Osteoblast (primary cell): ENCODE results near the gene TMEM38B. TPM values are rescaled to one million over a fixed set of nuclear protein-coding genes. Genes with fewer than 3 reads are reported as not detected.

Source experiments
- DNase-seq: peaks from one replicate; pipeline ENCODE4 v3.0.0; 2011; ENCODE audit warnings: low spot score, mixed read lengths; ENCODE audit not compliant: insufficient read length; ENCODE audit errors: missing footprints
- H2AFZ ChIP-seq: 2 replicates; pipeline ENCODE4 v1.6.0; 2011; ENCODE audit warnings: mild to moderate bottlenecking, low read length
- H3K27ac ChIP-seq: 2 replicates; pipeline ENCODE4 v1.5.1; 2011; ENCODE audit warnings: mild to moderate bottlenecking, low read depth, low read length, moderate library complexity
- H3K27me3 ChIP-seq: 2 replicates; pipeline ENCODE4 v1.6.0; 2012; ENCODE audit warnings: mild to moderate bottlenecking, control low read depth, inconsistent platforms, low read length, moderate library complexity; ENCODE audit not compliant: insufficient read depth
- H3K36me3 ChIP-seq: 2 replicates; pipeline ENCODE4 v1.5.1; 2011; ENCODE audit warnings: mild to moderate bottlenecking, low read length, control low read depth, moderate library complexity; ENCODE audit not compliant: insufficient read depth
- H3K4me1 ChIP-seq: 2 replicates; pipeline ENCODE4 v1.5.1; 2011; ENCODE audit warnings: mild to moderate bottlenecking, low read length, control low read depth, moderate library complexity; ENCODE audit not compliant: insufficient read depth
- H3K4me2 ChIP-seq: 2 replicates; pipeline ENCODE4 v1.6.0; 2011; ENCODE audit warnings: mild to moderate bottlenecking, low read length; ENCODE audit not compliant: insufficient read depth
- H3K4me3 ChIP-seq: fragments of 200-600 bp; sonication (generic); 3 replicates; pipeline ENCODE4 v1.5.1; 2012; ENCODE audit warnings: mild to moderate bottlenecking, low read length, inconsistent platforms; ENCODE audit not compliant: insufficient read depth
- H3K79me2 ChIP-seq: 2 replicates; pipeline ENCODE4 v1.6.0; 2012; ENCODE audit warnings: mild to moderate bottlenecking, low read length, control low read depth, inconsistent platforms; ENCODE audit not compliant: insufficient read depth
- H3K9me3 ChIP-seq: 2 replicates; pipeline ENCODE4 v1.5.1; 2011; ENCODE audit warnings: low read depth, low read length, control low read depth
- H4K20me1 ChIP-seq: 2 replicates; pipeline ENCODE4 v1.6.0; 2012; ENCODE audit warnings: mild to moderate bottlenecking, low read length, control low read depth; ENCODE audit not compliant: insufficient read depth
- CTCF ChIP-seq: IDR thresholded peaks from 2 replicates; pipeline ENCODE4 v1.5.1; 2011; ENCODE audit warnings: mild to moderate bottlenecking, low read depth, low read length, moderate library complexity; ENCODE audit errors: extremely low read depth
- total RNA-seq: library from RNA; depleted of rRNA; stranded (reverse); fragments of >200 nt; gene quantifications from 2 replicates; pipeline ENCODE4 v1.2.3, GENCODE V29; 2012

Gene TMEM38B
- total RNA-seq, 1 donor, result 22.4 TPM

GRCh38 chr9:105662184-105663104, 31.9 kb upstream of the TMEM38B start, which contains the start of gene TAL2:
TSS of gene TAL2 (plus strand) at chr9:105662457. CDS start at chr9:105662497, 40 bp downstream.
- H3K4me2 ChIP-seq, result no peak within 1 kb of the TSS
- no peak for TF ChIP-seq CTCF
- no peaks in the 10 kb centered on the region for H3K4me1 ChIP-seq
- peaks cover under 1% of the 10 kb centered on the region for H3K27me3 ChIP-seq
- H3K4me3 ChIP-seq, result no peak within 1 kb of the TSS
- DNase-seq, result no peak
- H3K79me2 ChIP-seq, result no peaks in the 10 kb centered on the region
- H2AFZ ChIP-seq, result no peak within 1 kb of the TSS
- no peaks in the 10 kb centered on the region for H3K36me3 ChIP-seq
- no peak within 1 kb of the TSS for H3K27ac ChIP-seq
- no peaks in the 10 kb centered on the region for H3K9me3 ChIP-seq
- H4K20me1 ChIP-seq, result no peaks in the 10 kb centered on the region

GRCh38 chr9:105663914-105664313, 30.4 kb upstream of the TMEM38B start:
- Histone ChIP-seq H3K27ac (no peak overlapping the region), H3K27me3 (peaks cover 7% of the 10 kb centered on the region), H3K4me2 (no peak overlapping the region), H3K9me3 (no peaks in the 10 kb centered on the region), H3K36me3 (no peaks in the 10 kb centered on the region), H4K20me1 (no peaks in the 10 kb centered on the region), H3K4me1 (no peaks in the 10 kb centered on the region), H3K79me2 (no peaks in the 10 kb centered on the region), H3K4me3 (no peak overlapping the region), H2AFZ (no peak overlapping the region)
- TF ChIP-seq CTCF, result no peak
- no peak for DNase-seq

- Histone ChIP-seq H3K27ac (no peak overlapping the region), H3K4me1 (no peaks in the 10 kb centered on the region), H4K20me1 (no peaks in the 10 kb centered on the region), H3K9me3 (no peaks in the 10 kb centered on the region), H3K27me3 (peaks cover 7% of the 10 kb centered on the region), H3K79me2 (no peaks in the 10 kb centered on the region), H3K36me3 (no peaks in the 10 kb centered on the region), H2AFZ (no peak overlapping the region), H3K4me2 (no peak overlapping the region), H3K4me3 (no peak overlapping the region)
- no peak for TF ChIP-seq CTCF
- DNase-seq, result no peak
Measured at GRCh38 chr9:105667867-105668266, 26.5 kb upstream of the TMEM38B start.

GRCh38 chr9:105670315-105670714, 24.0 kb upstream of the TMEM38B start:
- peaks cover 7% of the 10 kb centered on the region for H3K27me3 ChIP-seq
- H3K4me1 ChIP-seq, result no peaks in the 10 kb centered on the region
- H4K20me1 ChIP-seq, result no peaks in the 10 kb centered on the region
- H3K4me2 ChIP-seq, result no peak overlapping the region
- no peak for TF ChIP-seq CTCF
- no peaks in the 10 kb centered on the region for H3K79me2 ChIP-seq
- H3K4me3 ChIP-seq, result no peak overlapping the region
- no peaks in the 10 kb centered on the region for H3K9me3 ChIP-seq
- no peak overlapping the region for H3K27ac ChIP-seq
- DNase-seq, result no peak
- no peaks in the 10 kb centered on the region for H3K36me3 ChIP-seq
- no peak overlapping the region for H2AFZ ChIP-seq
